GM10847 (cell line): Measurements from ENCODE around the gene GABBR2.

Source experiments
- POLR2A ChIP-seq: IDR thresholded peaks from 2 replicates; pipeline ENCODE4 v1.6.1; 2011; ENCODE audit not compliant: insufficient read length; ENCODE audit errors: extremely low read depth

The GABBR2 gene

GRCh38 chr9:98519641-98520040 lies 189.1 kb downstream of the GABBR2 start:
- no peak for TF ChIP-seq POLR2A

DNA sequence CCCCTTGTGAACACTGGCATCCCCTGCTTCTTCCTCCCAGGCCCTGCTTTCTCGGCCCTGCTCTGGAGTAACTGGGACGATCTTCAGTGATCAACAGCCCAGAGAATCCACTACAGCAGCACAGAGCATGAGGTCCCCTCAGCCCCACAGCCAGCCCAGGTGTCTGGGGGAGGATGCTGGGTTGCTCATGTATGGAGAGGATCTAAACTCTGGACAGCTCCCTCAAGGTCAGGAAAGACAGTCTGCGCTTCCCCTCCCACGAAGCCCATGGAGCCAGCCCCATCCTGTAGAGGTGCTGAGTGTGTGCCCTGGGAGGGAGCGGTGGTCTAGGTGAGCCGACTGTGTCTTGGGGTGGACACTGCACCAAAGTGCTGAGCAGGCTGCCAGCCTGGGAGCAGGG lies 190.2 kb downstream of the GABBR2 start:
- no peak for TF ChIP-seq POLR2A

DNA sequence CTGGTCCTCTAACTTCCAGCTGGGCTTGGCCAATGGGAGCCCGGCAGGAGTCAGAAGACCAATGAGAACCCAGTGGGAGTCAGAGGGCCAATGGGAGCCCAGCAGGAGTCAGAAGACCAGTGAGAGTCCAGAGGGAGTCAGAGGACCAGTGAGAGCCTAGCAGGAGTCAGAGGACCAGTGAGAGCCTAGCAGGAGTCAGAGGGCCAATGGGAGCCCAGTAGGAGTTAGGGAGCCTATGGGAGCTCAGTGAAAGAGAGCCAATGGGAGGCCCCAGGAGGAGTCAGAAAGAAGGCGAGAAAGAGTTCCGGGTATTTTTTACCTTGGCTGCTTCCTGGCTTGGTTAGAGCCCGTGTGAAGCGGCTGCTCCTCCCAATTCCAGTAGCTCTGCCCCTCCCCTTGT lies 191.0 kb downstream of the GABBR2 start:
- TF ChIP-seq POLR2A: no peak

- no peak for TF ChIP-seq POLR2A
Observed at GRCh38 chr9:98516897-98517503, 191.7 kb downstream of the GABBR2 start.

GRCh38 chr9:98516205-98516896 lies 192.4 kb downstream of the GABBR2 start:
- TF ChIP-seq POLR2A: no peak

DNA sequence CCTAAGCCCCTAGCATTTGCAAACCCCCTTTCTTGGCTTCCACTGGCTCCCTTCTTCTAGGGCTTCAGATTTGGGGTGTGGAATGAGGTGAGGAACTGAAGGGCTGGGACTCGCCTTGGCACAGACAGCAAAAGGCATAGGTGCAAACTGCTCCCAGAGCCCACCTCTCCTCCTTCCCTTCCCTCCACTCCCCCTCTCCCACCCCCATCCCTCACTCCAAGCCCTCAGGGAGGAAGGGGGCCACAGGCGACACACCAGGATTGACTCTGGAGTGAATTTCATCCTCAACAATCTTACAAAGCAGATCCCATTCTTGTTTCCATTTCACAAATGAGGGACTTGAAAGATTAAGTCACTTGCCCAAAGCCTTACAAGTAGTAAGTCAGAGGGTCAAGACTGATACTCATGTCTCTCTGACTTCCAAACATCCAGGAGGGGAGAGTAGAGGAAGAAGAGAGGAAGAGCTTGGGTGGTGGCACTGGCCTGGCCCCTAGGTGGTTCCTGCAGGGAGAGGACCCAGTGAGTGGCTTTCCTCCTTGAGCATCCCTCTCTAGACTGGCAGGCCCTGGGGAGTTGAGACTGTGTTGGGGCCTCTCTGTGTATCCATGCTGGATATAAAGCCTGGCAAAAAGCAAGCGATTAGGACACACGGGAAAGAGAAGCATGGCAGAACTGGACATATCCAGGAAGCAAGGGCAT lies 193.1 kb downstream of the GABBR2 start:
- no peak for TF ChIP-seq POLR2A

DNA sequence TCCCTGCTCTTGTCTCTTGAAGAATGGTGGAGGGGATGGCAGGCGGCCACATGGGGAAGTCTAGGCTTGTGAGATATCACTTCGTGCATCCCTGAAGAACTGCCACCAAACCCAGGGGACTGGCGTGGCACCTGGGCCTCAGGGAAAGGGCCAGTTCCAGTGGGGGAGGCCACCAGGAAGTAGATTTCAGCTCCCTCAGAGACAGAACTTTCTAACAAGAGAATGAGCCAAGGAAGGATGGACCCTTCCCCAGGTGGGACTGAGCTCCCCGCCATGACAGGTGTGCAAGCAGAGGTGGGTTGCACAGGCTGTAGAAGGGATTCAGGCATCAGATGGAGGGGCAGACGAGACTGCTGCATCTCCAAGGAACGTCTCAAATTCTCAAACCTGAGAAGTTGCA lies 193.9 kb downstream of the GABBR2 start:
- no peak for TF ChIP-seq POLR2A

DNA sequence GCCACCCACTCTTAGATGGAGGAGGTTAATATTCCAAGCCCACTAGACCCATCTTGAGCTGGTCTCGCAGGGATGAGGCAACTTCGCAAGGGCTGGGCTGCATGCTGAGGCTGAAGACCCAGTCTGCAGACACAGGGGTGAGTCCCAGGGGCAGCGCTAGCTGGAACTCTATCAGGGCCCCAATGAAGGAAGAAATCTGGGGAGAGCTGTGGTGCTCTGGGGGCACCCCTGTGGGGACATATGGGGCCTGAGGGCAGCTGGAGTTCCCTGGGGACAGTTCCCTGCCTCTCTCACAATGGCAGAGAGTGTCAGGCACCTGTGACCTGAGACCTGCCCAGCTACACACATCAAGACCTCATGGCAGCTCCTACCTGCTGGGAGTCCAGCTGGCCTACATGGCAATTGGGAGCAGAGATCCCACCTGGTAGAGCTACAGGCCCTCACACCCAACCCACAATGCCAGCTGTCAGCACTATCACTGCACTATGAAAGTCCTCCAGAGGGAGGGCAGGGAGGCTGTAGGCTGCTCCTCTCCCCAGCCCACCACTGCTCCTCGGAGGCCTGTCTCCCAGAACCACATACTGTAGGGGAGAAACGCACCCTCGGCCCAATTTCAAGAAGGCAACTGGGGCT lies 202.2 kb downstream of the GABBR2 start:
- no peak for TF ChIP-seq POLR2A

GRCh38 chr9:98504298-98505282 lies 204.1 kb downstream of the GABBR2 start:
- no peak for TF ChIP-seq POLR2A

DNA sequence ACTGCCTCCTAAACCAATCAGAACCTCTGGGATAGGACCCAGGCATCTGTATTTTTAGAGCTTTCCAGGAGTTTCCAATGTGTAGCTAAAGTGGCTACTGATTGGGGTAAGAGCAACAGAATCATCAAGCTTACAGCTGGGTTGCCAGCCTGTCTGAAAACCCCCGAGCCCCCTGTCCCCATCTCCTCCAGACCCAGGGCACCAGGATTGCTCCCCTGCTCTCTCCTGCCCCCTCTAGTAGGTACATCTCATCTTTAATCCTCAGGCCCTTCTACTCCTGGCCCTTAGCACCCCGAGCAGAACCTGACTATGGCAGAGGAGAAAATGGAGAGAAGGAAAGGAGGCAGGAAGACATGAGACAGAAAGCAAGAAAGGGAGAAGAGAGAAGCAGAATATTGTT lies 204.9 kb downstream of the GABBR2 start:
- no peak for TF ChIP-seq POLR2A

- TF ChIP-seq POLR2A: no peak
Observed at GRCh38 chr9:98502976-98503325, 205.8 kb downstream of the GABBR2 start.

DNA sequence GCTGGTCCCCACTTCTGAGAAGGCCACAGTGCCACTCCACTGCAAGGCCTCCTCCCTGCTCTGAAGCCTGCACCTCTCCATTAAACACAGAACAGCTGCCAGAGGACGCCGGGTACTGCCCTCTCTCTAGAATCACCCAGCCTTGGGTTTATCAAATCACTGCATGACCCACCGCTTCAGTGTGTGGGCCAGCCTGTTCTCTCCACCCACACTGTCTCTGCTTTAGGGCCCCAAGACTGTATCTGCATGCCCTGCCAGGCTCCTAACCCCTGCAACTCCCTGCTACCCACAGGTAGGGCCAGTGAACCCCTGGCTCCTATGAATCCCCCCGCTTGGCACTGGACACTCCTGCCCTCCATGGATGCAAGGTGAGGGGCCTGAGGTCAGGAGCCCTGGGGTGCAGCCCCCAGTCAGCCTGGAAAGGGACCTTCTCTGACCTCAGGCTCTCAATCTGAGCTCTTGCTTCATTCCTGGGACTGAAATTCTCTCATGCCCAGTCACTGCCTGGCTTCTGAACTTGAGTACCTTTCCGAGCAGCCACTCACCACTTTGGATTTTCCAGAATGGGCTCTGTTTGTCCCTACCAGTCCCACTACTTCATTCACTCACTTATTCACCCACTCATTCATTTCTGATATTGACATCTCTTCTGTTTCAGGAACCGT lies 206.3 kb downstream of the GABBR2 start:
- TF ChIP-seq POLR2A: no peak

- no peak for TF ChIP-seq POLR2A
Observed at GRCh38 chr9:98501819-98502218, 206.9 kb downstream of the GABBR2 start.

DNA sequence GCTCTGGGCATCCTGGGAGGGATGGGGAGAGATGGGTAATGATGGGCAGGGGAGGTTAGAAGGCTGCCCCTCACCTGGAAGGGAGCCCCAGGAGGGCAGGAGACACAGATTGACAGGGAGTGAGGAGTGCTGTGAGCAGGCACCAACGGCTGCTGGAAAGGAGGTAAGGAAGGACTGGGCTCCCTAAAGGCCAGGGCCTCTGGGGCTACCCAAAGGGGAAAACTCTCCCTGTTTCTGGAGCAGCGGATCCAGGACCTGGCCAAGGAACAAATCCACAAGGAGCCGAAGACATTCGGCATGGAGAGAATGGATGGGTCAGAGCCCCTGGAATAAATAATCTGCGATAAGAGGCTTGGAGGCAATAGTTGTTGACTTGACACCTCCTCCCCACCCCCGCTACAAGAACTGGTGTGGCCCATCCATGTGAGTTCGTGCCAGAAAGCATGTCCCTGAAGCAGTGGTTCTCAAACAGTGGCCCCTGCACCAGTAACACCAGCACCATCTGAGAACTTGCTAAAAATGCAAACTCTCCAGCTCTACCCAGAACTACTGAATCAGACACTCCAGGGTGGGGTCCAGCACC lies 208.3 kb downstream of the GABBR2 start:
- TF ChIP-seq POLR2A: no peak
